GM18520 (cell line): ENCODE results near the gene OR51B2.

Experiments used
- ATAC-seq: cut with Tn5 transposase; IDR thresholded peaks from one replicate; pipeline ENCODE4 v1.9.1; 2021; ENCODE audit not compliant: unreplicated experiment

OR51B2 gene

DNA sequence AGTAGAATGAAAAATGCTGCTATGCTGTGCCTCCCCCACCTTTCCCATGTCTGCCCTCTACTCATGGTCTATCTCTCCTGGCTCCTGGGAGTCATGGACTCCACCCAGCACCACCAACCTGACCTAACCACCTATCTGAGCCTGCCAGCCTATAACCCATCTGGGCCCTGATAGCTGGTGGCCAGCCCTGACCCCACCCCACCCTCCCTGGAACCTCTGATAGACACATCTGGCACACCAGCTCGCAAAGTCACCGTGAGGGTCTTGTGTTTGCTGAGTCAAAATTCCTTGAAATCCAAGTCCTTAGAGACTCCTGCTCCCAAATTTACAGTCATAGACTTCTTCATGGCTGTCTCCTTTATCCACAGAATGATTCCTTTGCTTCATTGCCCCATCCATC lies 39.5 kb downstream of the OR51B2 start:
- ATAC-seq, result no peak

DNA sequence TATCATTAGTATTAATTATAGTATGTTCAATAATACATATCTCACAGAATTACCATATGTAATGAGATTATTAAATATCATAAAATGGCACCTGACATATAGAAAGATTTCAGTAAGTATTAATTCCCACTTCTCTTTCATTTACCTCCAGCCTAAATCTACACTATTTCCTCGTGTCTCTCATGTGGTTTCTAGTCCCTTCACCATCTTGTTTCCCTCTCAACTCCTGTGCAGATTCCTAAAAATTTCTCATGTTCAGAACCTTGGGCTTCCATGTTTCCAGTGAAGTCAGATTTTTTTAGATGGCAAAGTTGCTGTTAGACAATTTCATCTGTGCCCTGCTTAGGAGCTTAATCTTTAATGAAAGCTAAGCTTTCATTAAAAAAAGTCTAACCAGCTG lies 40.2 kb downstream of the OR51B2 start:
- no peak for ATAC-seq

DNA sequence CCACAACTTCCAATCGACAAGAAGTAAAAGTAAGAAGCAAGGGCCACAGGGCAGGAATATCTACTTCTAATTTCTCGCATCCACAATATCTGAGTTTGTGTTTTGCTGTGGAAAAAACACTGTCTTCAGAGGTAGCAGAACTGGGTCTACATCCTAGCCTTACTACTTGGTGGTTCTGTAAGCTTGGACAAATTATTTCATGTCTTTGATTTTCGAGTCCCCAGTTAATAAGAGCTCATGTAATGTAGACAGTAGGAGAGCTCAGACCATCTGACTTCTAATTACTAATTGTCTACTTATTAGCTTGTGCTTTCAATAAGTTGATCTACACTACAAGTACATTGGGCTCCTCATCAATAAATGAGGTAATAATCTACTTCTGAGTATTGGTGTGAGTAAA lies 41.0 kb downstream of the OR51B2 start:
- ATAC-seq, result no peak

DNA sequence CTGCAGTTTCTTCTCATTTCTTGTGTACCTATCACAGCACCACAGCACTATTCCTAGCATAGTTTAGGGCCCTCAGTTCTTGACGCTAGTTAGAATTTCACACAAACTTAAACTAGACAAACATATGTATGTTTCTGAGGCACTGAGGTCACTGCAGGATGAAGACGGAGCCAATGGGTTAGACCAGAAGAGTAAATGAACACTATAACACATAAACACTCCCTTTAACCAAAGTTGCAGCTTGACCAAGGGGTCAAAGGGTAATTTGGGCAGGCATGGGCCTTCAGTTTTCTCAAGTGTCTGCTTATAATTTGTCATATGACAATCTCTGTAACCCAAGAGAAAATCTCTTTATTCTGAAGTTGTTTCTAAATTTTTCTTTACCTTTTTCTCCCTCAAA lies 41.5 kb downstream of the OR51B2 start:
- no peak for ATAC-seq

DNA sequence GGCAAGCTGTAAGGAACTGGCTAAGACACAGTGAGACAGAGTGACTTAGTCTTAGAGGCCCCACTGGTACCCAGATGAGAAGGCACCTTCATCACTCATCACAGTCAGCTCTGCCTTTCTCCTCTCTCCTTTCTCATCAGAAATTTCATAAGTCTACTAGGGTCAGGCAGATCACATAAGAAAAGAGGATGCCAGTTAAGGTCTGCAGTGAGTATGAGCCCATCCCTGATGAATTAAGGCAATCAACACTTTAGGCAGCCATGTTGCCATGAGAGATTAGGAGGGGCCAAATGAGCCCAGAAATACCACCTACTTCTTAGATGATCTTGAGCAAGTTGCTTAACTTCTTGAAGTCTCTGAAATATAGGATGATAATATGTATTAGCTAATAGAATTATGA lies 42.5 kb downstream of the OR51B2 start:
- ATAC-seq, result no peak

DNA sequence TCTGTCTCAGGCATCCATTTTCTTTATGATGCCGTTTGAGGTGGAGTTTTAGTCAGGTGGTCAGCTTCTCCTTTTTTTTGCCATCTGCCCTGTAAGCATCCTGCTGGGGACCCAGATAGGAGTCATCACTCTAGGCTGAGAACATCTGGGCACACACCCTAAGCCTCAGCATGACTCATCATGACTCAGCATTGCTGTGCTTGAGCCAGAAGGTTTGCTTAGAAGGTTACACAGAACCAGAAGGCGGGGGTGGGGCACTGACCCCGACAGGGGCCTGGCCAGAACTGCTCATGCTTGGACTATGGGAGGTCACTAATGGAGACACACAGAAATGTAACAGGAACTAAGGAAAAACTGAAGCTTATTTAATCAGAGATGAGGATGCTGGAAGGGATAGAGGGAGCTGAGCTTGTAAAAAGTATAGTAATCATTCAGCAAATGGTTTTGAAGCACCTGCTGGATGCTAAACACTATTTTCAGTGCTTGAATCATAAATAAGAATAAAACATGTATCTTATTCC lies 43.5 kb downstream of the OR51B2 start:
- peak; percentile 98 for ATAC-seq

DNA sequence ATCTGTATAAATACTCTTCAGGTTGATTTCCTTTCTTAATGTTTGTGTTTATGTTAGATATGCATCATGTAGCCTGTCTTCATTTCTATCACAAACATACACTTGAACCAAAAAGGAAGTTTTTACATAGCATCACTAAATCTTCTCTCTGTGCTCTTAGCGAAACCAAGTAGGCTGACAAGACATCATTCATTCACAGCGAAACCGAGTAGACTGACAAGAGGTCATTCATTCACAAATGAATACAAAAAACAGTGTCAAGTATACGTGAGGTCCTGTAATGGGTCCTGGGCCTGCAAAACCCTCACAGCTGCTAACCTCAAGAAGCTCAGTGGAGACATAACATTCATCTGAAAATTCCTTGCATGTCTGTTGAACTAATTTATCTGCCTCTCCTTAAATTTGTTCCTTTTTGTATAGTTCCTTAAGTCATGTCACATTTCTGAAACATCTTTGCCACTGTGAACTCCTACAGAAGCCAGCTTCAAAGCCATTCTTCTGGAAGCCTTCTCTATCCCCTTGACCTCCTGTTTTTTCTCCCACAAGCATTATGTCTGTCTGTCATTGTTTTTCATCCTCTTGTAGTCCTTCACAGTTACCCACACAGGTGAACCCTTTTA lies 44.5 kb downstream of the OR51B2 start:
- ATAC-seq, result no peak

DNA sequence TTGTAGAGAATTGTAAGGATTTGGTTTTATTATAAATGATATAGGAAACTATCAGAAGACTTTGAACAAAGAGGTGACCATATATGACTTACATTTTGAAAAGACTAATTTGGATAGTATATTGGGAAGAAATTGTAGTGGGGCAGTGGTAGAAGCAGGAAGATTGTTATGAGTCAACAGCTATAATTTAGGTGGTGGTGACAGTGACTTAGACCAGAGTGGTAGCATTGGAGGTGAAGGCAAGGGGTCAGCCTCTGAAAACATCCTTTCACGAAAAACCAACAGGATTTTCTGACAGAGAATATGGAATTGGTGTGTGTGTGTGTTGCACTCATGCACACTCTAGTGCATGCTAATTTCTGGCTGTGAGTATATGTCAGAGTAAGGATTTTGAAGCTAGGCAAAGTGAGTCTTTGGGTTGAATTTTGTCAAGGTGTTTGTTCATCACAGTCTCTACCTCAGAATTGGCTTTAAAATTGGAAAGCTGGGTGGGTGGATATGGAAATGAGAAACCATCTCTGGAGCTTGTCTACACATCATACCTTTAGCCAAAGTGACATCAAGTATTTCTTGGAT lies 46.2 kb downstream of the OR51B2 start:
- ATAC-seq, result no peak

DNA sequence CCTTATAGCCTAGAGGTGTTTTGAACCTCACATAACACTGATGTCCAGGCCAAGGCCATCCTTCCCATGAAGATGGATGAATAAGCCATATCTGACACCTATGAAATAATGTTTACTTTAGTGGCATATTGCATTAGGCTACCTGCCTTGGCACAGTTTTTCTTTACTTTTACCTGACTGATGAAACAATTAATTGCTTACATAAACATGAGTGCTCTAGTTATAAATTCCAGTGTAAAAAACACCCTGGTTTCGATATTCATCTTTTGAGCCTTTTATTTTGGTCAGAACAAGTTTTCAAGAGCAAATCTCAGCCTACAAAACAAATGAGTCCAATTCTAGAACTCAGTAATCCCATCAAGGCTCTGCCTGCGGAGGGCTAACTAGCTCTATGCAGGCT lies 47.4 kb downstream of the OR51B2 start:
- ATAC-seq, result no peak

DNA sequence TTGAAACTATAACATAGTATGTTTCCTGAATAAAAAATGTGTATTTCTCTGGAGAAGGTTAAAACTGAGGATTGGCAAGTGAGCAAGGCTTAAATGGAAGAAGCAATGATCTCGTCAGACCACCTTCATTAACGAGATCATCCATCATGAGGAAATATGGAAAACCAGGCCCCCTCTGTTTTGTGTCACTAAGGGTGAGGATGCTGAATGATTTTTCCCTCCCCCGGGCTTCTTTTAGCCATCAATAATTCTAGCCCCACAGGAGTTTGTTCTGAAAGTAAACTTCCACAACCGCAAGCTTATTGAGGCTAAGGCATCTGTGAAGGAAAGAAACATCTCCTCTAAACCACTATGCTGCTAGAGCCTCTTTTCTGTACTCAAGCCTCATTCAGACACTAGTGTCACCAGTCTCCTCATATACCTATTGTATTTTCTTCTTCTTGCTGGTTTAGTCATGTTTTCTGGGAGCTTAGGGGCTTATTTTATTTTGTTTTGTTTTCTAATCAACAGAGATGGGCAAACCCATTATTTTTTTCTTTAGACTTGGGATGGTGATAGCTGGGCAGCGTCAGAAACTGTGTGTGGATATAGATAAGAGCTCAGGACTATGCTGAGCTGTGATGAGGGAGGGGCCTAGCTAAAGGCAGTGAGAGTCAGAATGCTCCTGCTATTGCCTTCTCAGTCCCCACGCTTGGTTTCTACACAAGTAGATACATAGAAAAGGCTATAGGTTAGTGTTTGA lies 48.6 kb downstream of the OR51B2 start:
- no peak for ATAC-seq

DNA sequence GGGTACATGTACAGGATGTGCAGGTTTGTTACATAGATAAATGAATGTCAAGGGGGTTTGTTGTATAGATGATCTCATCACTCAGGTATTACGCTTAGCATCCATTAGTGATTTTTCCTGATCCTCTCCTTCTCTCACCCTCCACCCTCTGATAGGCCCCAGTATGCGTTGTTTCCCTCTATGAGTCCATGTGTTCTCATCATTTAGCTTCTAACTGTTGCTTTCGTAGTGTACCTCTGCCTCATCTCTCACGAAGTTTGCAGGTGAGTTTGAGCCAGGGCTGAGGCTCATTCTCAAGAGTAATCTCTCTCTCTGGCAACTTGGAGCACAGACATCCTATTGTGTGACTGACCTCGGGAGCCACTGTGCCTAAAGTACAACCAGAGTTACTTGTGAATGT lies 49.7 kb downstream of the OR51B2 start:
- ATAC-seq, result no peak
